Lower leg skin (tissue), 4 donors: ENCODE results near the gene UGT1A8. TPM values are rescaled to one million over a fixed set of nuclear protein-coding genes. Genes with fewer than 3 reads are reported as not detected.
"Not testable (repeated sequence)": the region's sequence is repeated elsewhere in the genome, so short reads cannot be mapped to it uniquely, and the experiment has no call there.

Experiments
- DNase-seq, 2 donors: peaks; one replicate each; pipeline ENCODE4 v3.0.0-alpha.2; 2019; ENCODE audit warnings: low spot score in 2 of 2
- H3K4me3 ChIP-seq: fragments of 200-600 bp; sonication (generic); 2 replicates; pipeline ENCODE4 v1.5.1; 2017; ENCODE audit warnings: mild to moderate bottlenecking, low read depth; ENCODE audit not compliant: poor library complexity, severe bottlenecking
- POLR2A ChIP-seq, 2 donors: fragments of 450-650 bp; IDR thresholded peaks; one replicate each; pipeline ENCODE4 v1.6.1; 2016 to 2017; ENCODE audit warnings: antibody characterized with exemption in 2 of 2, mild to moderate bottlenecking in 1 of 2, moderate library complexity in 1 of 2
- WGBS, 2 donors: methylation state at CpG; one replicate each; pipeline ENCODE4 v1.1.5; 2018; 5-methylcytosine and 5-hydroxymethylcytosine counted together
- intact Hi-C: fragments of 100-400 bp; cut with DNase I; formaldehyde crosslinking; loops from one replicate; pipeline ENCODE4 v1.15.0; 2023; ENCODE audit warnings: low total_unique reads
- total RNA-seq, 4 donors: library from RNA; depleted of rRNA; stranded (reverse); fragments of >200 nt; gene quantifications; one replicate each; pipeline ENCODE4 v1.1.0, GENCODE V29; 2016
- TF ChIP-seq, protein P1 (sequence below), 3 donors: fragments of 450-650 bp; IDR thresholded peaks; one replicate each; pipeline ENCODE4 v1.5.1; 2016; ENCODE audit warnings: antibody characterized with exemption in 3 of 3, mild to moderate bottlenecking in 3 of 3, moderate library complexity in 2 of 3

UGT1A8 gene
- total RNA-seq, 4 donors from 2014 or later, result not detected

DNA sequence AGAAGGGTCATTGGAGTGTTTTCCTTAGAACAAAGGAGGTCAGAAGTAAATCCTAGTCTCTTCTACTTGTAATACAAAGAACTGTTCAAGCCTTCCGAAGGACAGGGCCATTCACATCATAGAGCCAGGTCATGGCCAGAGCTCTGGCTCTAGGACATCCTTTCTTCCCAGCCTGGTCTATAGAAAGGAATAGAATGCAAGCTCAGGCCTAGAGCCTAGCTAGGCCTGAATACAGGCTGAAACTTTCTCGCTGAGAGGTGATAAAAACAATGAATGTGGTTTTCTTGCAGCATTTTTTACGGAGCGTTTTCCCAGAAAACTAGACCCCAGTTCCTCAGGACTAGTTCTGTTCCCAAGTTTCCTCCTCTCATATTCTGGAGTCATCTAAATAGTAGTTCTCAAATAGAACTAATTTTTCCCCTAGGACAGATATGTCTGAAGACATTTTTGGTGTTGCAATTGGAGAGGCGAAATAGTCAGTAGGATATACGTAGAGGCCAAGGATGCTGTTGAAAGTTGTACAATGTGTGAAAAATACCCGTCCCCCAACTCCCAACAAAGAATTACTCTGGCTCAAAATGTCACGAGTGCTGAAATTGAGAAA lies 82.1 kb downstream of the UGT1A8 start:
- DNase-seq, result no peak
- intact Hi-C loops, result no loop called here
- H3K4me3 ChIP-seq, result no peak overlapping the region
- WGBS, 2 donors, result 89 to 90% methylated on average over 8 of the region's 8 CpGs
- TF ChIP-seq, protein P1, sequence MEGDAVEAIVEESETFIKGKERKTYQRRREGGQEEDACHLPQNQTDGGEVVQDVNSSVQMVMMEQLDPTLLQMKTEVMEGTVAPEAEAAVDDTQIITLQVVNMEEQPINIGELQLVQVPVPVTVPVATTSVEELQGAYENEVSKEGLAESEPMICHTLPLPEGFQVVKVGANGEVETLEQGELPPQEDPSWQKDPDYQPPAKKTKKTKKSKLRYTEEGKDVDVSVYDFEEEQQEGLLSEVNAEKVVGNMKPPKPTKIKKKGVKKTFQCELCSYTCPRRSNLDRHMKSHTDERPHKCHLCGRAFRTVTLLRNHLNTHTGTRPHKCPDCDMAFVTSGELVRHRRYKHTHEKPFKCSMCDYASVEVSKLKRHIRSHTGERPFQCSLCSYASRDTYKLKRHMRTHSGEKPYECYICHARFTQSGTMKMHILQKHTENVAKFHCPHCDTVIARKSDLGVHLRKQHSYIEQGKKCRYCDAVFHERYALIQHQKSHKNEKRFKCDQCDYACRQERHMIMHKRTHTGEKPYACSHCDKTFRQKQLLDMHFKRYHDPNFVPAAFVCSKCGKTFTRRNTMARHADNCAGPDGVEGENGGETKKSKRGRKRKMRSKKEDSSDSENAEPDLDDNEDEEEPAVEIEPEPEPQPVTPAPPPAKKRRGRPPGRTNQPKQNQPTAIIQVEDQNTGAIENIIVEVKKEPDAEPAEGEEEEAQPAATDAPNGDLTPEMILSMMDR (IDR thresholded peaks at IDR 0.05), result no peak
- TF ChIP-seq POLR2A (IDR thresholded peaks at IDR 0.05), result no peak

DNA sequence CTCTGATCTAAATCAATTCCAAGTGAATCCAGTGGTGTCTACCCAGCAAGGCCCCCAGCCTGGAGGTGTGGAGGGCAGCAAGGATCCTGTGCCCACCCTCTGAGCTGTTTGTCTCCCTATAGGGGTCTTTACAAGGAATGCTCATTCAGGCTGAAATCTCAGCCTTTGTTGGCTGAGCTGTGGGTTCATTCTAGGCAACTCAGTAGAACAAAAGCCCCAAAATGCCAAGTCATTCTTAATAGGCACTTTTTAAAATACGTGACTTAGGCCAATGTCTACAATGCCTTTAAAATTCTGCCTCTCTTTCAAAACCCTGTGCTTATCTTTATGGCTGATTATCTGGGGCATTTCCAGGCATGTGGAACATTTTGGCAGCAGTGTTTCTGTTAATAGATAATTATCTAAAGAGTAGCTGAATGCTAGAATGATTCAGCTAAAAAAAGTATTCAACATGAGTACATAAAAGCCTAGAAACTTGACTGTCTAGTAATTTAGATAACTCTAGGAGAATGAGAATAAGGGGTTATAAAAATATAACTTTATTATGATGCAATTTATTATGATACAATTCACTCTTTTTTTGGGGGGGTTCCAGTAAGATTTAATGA lies 82.7 kb downstream of the UGT1A8 start:
- no peak for TF ChIP-seq POLR2A (IDR thresholded peaks at IDR 0.05)
- TF ChIP-seq, protein P1 (IDR thresholded peaks at IDR 0.05), result no peak
- no peak overlapping the region for H3K4me3 ChIP-seq
- intact Hi-C loops, result no loop called here
- WGBS, 2 donors, result 18 to 32% methylated on average over 1 of the region's 1 CpG
- no peak for DNase-seq

DNA sequence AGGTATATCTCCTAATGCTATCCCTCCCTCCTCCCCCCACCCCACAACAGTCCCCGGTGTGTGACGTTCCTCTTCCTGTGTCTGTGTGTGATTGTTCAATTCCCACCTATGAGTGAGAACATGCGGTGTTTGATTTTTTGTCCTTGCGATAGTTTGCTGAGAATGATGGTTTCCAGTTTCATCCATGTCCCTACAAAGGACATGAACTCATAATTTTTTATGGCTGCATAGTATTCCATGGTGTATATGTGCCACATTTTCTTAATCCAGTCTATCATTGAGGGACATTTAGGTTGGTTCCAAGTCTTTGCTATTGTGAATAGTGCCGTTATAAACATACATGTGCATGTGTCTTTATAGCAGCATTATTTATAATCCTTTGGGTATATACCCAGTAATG lies 83.4 kb downstream of the UGT1A8 start:
- intact Hi-C loops, DNase-seq, H3K4me3 ChIP-seq: not testable (repeated sequence)
- 89 to 96% methylated on average over 5 of the region's 5 CpGs for WGBS, 2 donors

DNA sequence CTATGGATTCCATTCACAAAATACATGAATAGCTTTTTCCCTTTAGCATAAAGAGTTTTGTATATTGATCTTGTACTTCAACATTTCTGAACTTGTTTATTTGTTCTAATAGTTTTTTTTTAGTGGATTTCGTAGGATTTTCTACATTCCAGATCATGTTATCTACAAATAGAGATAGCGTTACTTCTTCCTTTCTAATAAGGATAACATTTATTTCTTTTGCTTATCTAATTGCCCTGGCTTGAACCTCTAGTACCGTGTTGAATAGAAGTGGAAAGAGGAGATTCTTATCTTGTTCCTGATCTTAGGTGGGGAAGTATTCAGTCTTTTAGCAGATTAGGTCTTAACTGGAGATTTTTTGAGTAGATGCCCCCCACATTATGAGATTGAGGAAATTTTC lies 84.8 kb downstream of the UGT1A8 start:
- DNase-seq, result no peak
- WGBS, 2 donors, result 58 to 62% methylated on average over 3 of the region's 3 CpGs
- no peak overlapping the region for H3K4me3 ChIP-seq
- intact Hi-C loops, result no loop called here
- no peak for TF ChIP-seq POLR2A (IDR thresholded peaks at IDR 0.05)
- TF ChIP-seq, protein P1 (IDR thresholded peaks at IDR 0.05), result no peak

DNA sequence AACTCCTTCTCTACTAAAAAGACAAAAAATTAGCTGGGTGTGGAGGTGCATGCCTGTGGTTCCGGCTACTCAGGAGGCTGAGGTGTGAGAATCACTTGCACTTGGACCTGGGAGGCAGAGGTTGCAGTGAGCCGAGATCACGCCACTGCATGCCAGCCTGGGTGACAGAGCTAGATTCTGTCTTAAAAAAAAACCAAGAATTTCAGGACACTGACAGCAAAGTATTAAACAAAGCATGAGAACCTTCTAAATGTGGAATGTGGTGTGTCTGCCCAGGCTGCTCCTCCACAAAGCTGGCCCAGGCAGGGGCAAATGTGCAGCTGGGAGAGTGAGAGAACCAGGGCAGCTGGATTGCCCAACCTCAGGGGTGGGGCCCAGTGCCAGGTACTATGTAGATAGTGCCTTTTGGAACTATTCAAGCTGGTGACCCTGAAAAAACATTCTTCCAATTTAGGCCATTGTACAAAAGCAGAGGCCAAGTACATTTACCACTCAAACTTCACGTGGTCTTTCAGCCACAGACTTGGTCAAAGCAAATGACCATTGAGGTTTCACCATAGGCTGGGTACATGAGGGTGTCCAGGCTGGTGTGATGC lies 88.6 kb downstream of the UGT1A8 start:
- 41 to 49% methylated on average over 4 of the region's 4 CpGs for WGBS, 2 donors
- intact Hi-C loops, result no loop called here
- H3K4me3 ChIP-seq, result no peak overlapping the region
- TF ChIP-seq POLR2A (IDR thresholded peaks at IDR 0.05), result no peak
- TF ChIP-seq, protein P1 (IDR thresholded peaks at IDR 0.05), result no peak
- peak in 1 of 2 donors; percentile 78 for DNase-seq

DNA sequence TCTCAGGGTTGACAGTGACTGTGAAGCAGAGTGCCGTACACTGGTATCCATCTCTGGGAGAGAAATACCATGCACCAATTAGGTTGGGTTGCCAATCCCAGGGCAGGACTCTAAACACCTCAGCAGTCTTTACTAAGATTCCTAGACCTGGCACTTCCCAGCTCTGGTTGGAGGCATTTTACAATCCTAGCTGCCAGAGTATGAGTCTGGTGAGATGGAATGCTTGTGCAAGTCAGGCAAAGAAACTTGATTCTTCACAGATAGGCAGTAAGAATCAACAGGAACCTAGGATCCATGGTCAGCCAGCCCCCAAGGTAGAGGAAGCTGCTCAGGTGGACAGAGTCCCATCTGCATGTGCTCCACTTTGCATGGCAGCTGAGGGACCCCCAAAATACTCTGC lies 89.3 kb downstream of the UGT1A8 start:
- intact Hi-C loops, result no loop called here
- no peak for TF ChIP-seq POLR2A (IDR thresholded peaks at IDR 0.05)
- TF ChIP-seq, protein P1 (IDR thresholded peaks at IDR 0.05), result no peak
- H3K4me3 ChIP-seq, result no peak overlapping the region
- WGBS, 2 donors, result 17 to 71% methylated on average over 1 of the region's 1 CpG
- peak in 1 of 2 donors; percentile 45 for DNase-seq
